H1 (cell line): ENCODE measurements around the gene FGGY. TPM values are rescaled to one million over a fixed set of nuclear protein-coding genes. Genes with fewer than 3 reads are reported as not detected.

Experiments
- CTCF ChIA-PET: fragments of 300-600 bp; sonication (Branson Sonifier 250); formaldehyde crosslinking; loops from one replicate; lab custom pipeline; 2021; ENCODE audit not compliant: partially characterized antibody; lab: Charles Lee
- POLR2A ChIA-PET: fragments of 300-600 bp; sonication (Branson Sonifier 250); formaldehyde crosslinking; loops from one replicate; lab custom pipeline; 2021; ENCODE audit warnings: inconsistent platforms; ENCODE audit not compliant: partially characterized antibody; lab: Charles Lee
- DNase-seq, 2 experiments: peaks; one replicate each; pipeline versions ENCODE4 v3.0.0 to v3.0.0-alpha.2; 2010 to 2022; ENCODE audit warnings: low spot score in 2 of 2, low read depth in 1 of 2, mixed read lengths in 1 of 2
- FAIRE-seq: peaks from 2 replicates; lab custom pipeline; 2011; peaks lifted over from hg19 to GRCh38; lab: Jason Lieb, UNC
- H2AFZ ChIP-seq: 2 replicates; pipeline ENCODE4 v1.8.1; 2012; ENCODE audit warnings: low read length, inconsistent platforms
- H2AK5ac ChIP-seq: 2 replicates; pipeline ENCODE4 v1.6.1; 2013; ENCODE audit warnings: low read depth, low read length
- H2BK120ac ChIP-seq: replicated peaks from 2 replicates; pipeline ENCODE3; 2013; ENCODE audit warnings: low read depth, low read length, inconsistent platforms
- H2BK12ac ChIP-seq: 2 replicates; pipeline ENCODE4 v1.6.1; 2013; ENCODE audit warnings: low read depth, low read length
- H2BK15ac ChIP-seq: 2 replicates; pipeline ENCODE4 v1.6.1; 2013; ENCODE audit warnings: low read length
- H2BK20ac ChIP-seq: 2 replicates; pipeline ENCODE4 v1.6.1; 2013; ENCODE audit warnings: low read length
- H2BK5ac ChIP-seq: 2 replicates; pipeline ENCODE4 v1.6.1; 2013; ENCODE audit warnings: low read depth, low read length
- H3K14ac ChIP-seq: 2 replicates; pipeline ENCODE4 v1.6.1; 2013; ENCODE audit warnings: inconsistent platforms; ENCODE audit not compliant: insufficient read length
- H3K18ac ChIP-seq: 2 replicates; pipeline ENCODE4 v1.6.1; 2013; ENCODE audit warnings: low read length; ENCODE audit errors: extremely low read depth
- H3K23ac ChIP-seq: 2 replicates; pipeline ENCODE4 v1.6.1; 2013; ENCODE audit warnings: inconsistent platforms; ENCODE audit not compliant: insufficient read length
- H3K23me2 ChIP-seq: 2 replicates; pipeline ENCODE4 v1.6.1; 2013; ENCODE audit warnings: low read depth, low read length
- H3K27ac ChIP-seq: 2 replicates; pipeline ENCODE4 v1.6.1; 2011; ENCODE audit warnings: low read depth, low read length, inconsistent platforms
- H3K27me3 ChIP-seq, 4 experiments: replicated peaks in 1 of 4; 1 replicate in 1 of 4; 2 replicates in 3 of 4; pipeline versions ENCODE4 v1.6.1 to v1.8.1; 2011 to 2013; ENCODE audit warnings: low read length in 3 of 4, mild to moderate bottlenecking in 3 of 4, inconsistent platforms in 2 of 4, mixed read lengths in 2 of 4, moderate library complexity in 1 of 4; ENCODE audit not compliant: control insufficient read depth in 3 of 4, insufficient read depth in 3 of 4; ENCODE audit errors: extremely low read depth in 1 of 4
- H3K36me3 ChIP-seq, 4 experiments: 2 replicates each; pipeline versions ENCODE4 v1.6.1 to v1.8.1; 2011 to 2013; ENCODE audit warnings: mild to moderate bottlenecking in 4 of 4, low read length in 3 of 4, moderate library complexity in 2 of 4, control low read depth in 1 of 4, inconsistent platforms in 1 of 4; ENCODE audit not compliant: insufficient read depth in 4 of 4, control insufficient read depth in 2 of 4
- H3K4ac ChIP-seq: replicated peaks from 2 replicates; pipeline ENCODE3; 2013; ENCODE audit warnings: low read length, low read depth, mixed read lengths, inconsistent platforms; ENCODE audit not compliant: insufficient read length
- H3K4me1 ChIP-seq, 4 experiments: replicated peaks in 1 of 4; 1 replicate in 1 of 4; 2 replicates in 3 of 4; pipeline versions ENCODE4 v1.6.1 to v1.8.1; 2011 to 2013; ENCODE audit warnings: low read length in 3 of 4, inconsistent platforms in 2 of 4, mixed read lengths in 1 of 4; ENCODE audit not compliant: insufficient read depth in 4 of 4, control insufficient read depth in 3 of 4
- H3K4me2 ChIP-seq, 2 experiments: 2 replicates each; pipeline versions ENCODE4 v1.6.1 to v1.8.1; 2011 to 2013; ENCODE audit warnings: low read depth in 2 of 2, low read length in 2 of 2, control low read depth in 1 of 2, inconsistent platforms in 1 of 2, mild to moderate bottlenecking in 1 of 2; ENCODE audit not compliant: insufficient read depth in 1 of 2
- H3K4me3 ChIP-seq, 4 experiments: fragments of 200-600, 300-600 bp in 1 of 4; sonication (generic), shearing (Covaris generic), sonication (Bioruptor Twin) in 1 of 4; 2 replicates each; pipeline versions ENCODE4 v1.5.1 to v1.8.1; 2011 to 2016; ENCODE audit warnings: low read length in 4 of 4, low read depth in 3 of 4, control low read depth in 2 of 4, inconsistent platforms in 2 of 4, mild to moderate bottlenecking in 2 of 4, mixed read lengths in 1 of 4, moderate library complexity in 1 of 4; ENCODE audit not compliant: insufficient read depth in 2 of 4; ENCODE audit errors: extremely low read depth in 1 of 4
- H3K56ac ChIP-seq: replicated peaks from 2 replicates; pipeline ENCODE3; 2013; ENCODE audit warnings: low read depth, mild to moderate bottlenecking, mixed read lengths, low read length, inconsistent platforms; ENCODE audit not compliant: insufficient read length
- H3K79me1 ChIP-seq: 2 replicates; pipeline ENCODE4 v1.6.1; 2013; ENCODE audit warnings: low read depth, low read length, control low read depth
- H3K79me2 ChIP-seq, 2 experiments: 2 replicates each; pipeline versions ENCODE4 v1.6.1 to v1.8.1; 2012 to 2013; ENCODE audit warnings: low read length in 2 of 2, mild to moderate bottlenecking in 2 of 2, inconsistent platforms in 1 of 2; ENCODE audit not compliant: insufficient read depth in 2 of 2, control insufficient read depth in 1 of 2
- H3K9ac ChIP-seq, 4 experiments: replicated peaks in 1 of 4; 1 replicate in 1 of 4; 2 replicates in 3 of 4; pipeline versions ENCODE4 v1.6.1 to v1.8.1; 2011 to 2013; ENCODE audit warnings: low read depth in 3 of 4, low read length in 3 of 4, control low read depth in 2 of 4, mild to moderate bottlenecking in 2 of 4, moderate library complexity in 2 of 4, inconsistent platforms in 1 of 4; ENCODE audit errors: extremely low read depth in 1 of 4
- H3K9me3 ChIP-seq, 2 experiments: 2 replicates each; pipeline versions ENCODE4 v1.6.1 to v1.8.1; 2012 to 2013; ENCODE audit warnings: mild to moderate bottlenecking in 2 of 2, moderate library complexity in 2 of 2, control low read depth in 1 of 2, inconsistent platforms in 1 of 2, low read depth in 1 of 2, low read length in 1 of 2, mixed read lengths in 1 of 2; ENCODE audit not compliant: insufficient read depth in 2 of 2
- H4K20me1 ChIP-seq, 2 experiments: replicated peaks in 1 of 2; 2 replicates each; pipeline versions ENCODE3 to v1.8.1; 2011 to 2013; ENCODE audit warnings: inconsistent platforms in 2 of 2, low read length in 2 of 2, mild to moderate bottlenecking in 1 of 2; ENCODE audit not compliant: insufficient read depth in 2 of 2, control insufficient read depth in 1 of 2
- H4K5ac ChIP-seq: 2 replicates; pipeline ENCODE4 v1.6.1; 2013; ENCODE audit warnings: low read length, low read depth, mixed read lengths, inconsistent platforms; ENCODE audit not compliant: insufficient read length
- H4K8ac ChIP-seq: 2 replicates; pipeline ENCODE4 v1.8.0; 2013; ENCODE audit warnings: mild to moderate bottlenecking, moderate library complexity, low read length, inconsistent platforms; ENCODE audit not compliant: insufficient read depth; ENCODE audit errors: extremely low read depth
- H4K91ac ChIP-seq: replicated peaks from 2 replicates; pipeline ENCODE3; 2013; ENCODE audit warnings: low read length, mixed read lengths, inconsistent platforms; ENCODE audit not compliant: insufficient read length
- ASH2L ChIP-seq: fragments of 200-600, 300-600 bp; sonication (generic); IDR thresholded peaks from one replicate; pipeline ENCODE4 v1.7.1; 2017; ENCODE audit warnings: low read length
- BCL11A ChIP-seq, 2 experiments: IDR thresholded peaks; one replicate each; pipeline ENCODE4 v1.6.1; 2011; ENCODE audit warnings: low read depth in 2 of 2, low read length in 2 of 2, mild to moderate bottlenecking in 2 of 2
- EP300 ChIP-seq, 2 experiments: IDR thresholded peaks; 1 replicate in 1 of 2; 2 replicates in 1 of 2; pipeline ENCODE4 v1.6.1; 2011 to 2012; ENCODE audit warnings: low read depth in 2 of 2, low read length in 2 of 2, mild to moderate bottlenecking in 2 of 2, borderline replicate concordance in 1 of 2, inconsistent platforms in 1 of 2, moderate library complexity in 1 of 2
- FOSL1 ChIP-seq: IDR thresholded peaks from 2 replicates; pipeline ENCODE4 v1.6.1; 2011; ENCODE audit warnings: mild to moderate bottlenecking, low read depth, low read length, moderate library complexity; ENCODE audit not compliant: insufficient read depth
- NRF1 ChIP-seq: IDR thresholded peaks from 2 replicates; pipeline ENCODE4 v1.6.1; 2011; ENCODE audit warnings: mild to moderate bottlenecking, low read depth, low read length, improper control_type of control experiment
- POLR2AphosphoS5 ChIP-seq: IDR thresholded peaks from 2 replicates; pipeline ENCODE4 v1.6.1; 2011; ENCODE audit warnings: low read depth, low read length
- RNF2 ChIP-seq: fragments of 200-900, 300-1000 bp; sonication (generic); IDR thresholded peaks from 2 replicates; pipeline ENCODE4 v1.7.1; 2016; ENCODE audit warnings: borderline replicate concordance, low read depth, mild to moderate bottlenecking, antibody characterized with exemption, low read length; ENCODE audit not compliant: poor library complexity, severe bottlenecking; ENCODE audit errors: missing control alignments
- RXRA ChIP-seq: IDR thresholded peaks from 2 replicates; pipeline ENCODE4 v1.6.1; 2011; ENCODE audit warnings: low read depth, mild to moderate bottlenecking, low read length, moderate library complexity; ENCODE audit not compliant: insufficient read depth
- SIRT6 ChIP-seq: IDR thresholded peaks from one replicate; pipeline ENCODE4 v1.7.1; 2012; ENCODE audit warnings: low read length, inconsistent platforms
- SIX5 ChIP-seq: IDR thresholded peaks from 2 replicates; pipeline ENCODE4 v1.6.1; 2011; ENCODE audit warnings: mild to moderate bottlenecking, low read depth, low read length
- TAF7 ChIP-seq: optimal IDR thresholded peaks from 2 replicates; pipeline ENCODE3; 2011; ENCODE audit warnings: low read depth, mild to moderate bottlenecking, inconsistent platforms, low read length, moderate library complexity, borderline replicate concordance
- TEAD4 ChIP-seq: IDR thresholded peaks from 2 replicates; pipeline ENCODE4 v1.6.1; 2012; ENCODE audit warnings: low read depth, low read length, inconsistent platforms, mixed read lengths
- ZNF274 ChIP-seq: IDR thresholded peaks from 2 replicates; pipeline ENCODE4 v1.7.0; 2012; ENCODE audit warnings: low read length, borderline replicate concordance; ENCODE audit errors: extremely low read depth
- WGBS, 2 experiments: shearing (Covaris generic) in 1 of 2; methylation state at CpG; one replicate each; pipeline versions ENCODE4 v1.1.6 to v1.1.7; 2013 to 2015; ENCODE audit warnings: low lambda C conversion rate in 2 of 2, mixed read lengths in 2 of 2, inconsistent platforms in 1 of 2, low coverage in 1 of 2, missing lambda C conversion rate in 1 of 2; ENCODE audit not compliant: insufficient replicate concordance in 2 of 2, insufficient coverage in 1 of 2, insufficient read length in 1 of 2; ENCODE audit errors: extremely low coverage in 1 of 2, missing lambda C conversion rate in 1 of 2; 5-methylcytosine and 5-hydroxymethylcytosine counted together
- polyA plus RNA-seq, 7 experiments: library from polyadenylated mRNA; depleted of rRNA in 3 of 7; stranded (reverse) in 5 of 7; unstranded in 2 of 7; fragments of >200 nt in 5 of 7; fragments of 200-250 nt in 2 of 7; gene quantifications; 1 replicate in 5 of 7; 2 replicates in 1 of 7; 4 replicates in 1 of 7; pipeline versions ENCODE4 v1.2.1 to v1.2.3, GENCODE V29; 2011 to 2013; ENCODE audit warnings: missing spikeins in 2 of 7, mixed read lengths in 2 of 7
- total RNA-seq: library from RNA; stranded (reverse); fragmentation: NEBNext Ultra II Directional; extraction: Animal tissue kit (Norgen Biotek cat#: 25700); gene quantifications from 2 replicates; pipeline ENCODE4 v1.2.1, GENCODE V29; 2021

The FGGY gene
- total and polyA plus RNA-seq, 2 of the 8 experiments (the other 6 are each of a cell fraction or from before 2014, with no cell fraction given): 10.3 to 12.5 TPM

DNA sequence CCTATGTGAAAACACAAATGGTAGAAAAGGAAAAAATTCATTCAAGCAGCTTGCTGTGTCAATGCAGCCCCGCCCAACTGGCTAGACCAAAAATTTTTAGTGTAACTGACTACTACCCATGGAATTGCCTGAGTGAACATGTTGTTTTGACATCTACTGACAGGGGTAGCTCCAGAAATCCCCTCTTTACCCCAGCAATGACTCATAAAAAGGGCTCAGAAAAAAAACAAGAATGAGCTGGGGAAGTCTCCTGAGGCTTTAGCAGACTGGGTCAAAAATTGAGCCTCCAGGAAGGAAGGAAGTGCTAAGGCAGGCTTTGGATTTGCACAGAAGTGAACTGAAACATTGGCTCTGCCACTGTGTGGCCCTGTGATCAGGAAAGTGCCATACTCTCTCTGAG, 24.4 kb upstream of the FGGY start:
- no peak overlapping the region for H2BK20ac ChIP-seq
- H2BK15ac ChIP-seq: no peak overlapping the region
- H3K27ac ChIP-seq: no peak overlapping the region

More for the DNA sequence above, 24.4 kb upstream of the FGGY start:
- 100% methylated on average over 1 of the region's 1 CpG; no CpG with 5 or more reads in 1 of the 2 experiments for WGBS, 2 experiments
- Histone ChIP-seq H2BK5ac (no peak overlapping the region), H3K56ac (no peak overlapping the region), H3K4me2 (no peak overlapping the region), H4K8ac (no peak overlapping the region), H3K4ac (no peak overlapping the region), H3K14ac (no peak overlapping the region), H3K9ac (no peak overlapping the region), H3K4me3 (no peak overlapping the region), H3K4me1 (no peaks in the 10 kb centered on the region), H3K79me2 (no peaks in the 10 kb centered on the region), H4K5ac (no peak overlapping the region), H3K36me3 (no peaks in the 10 kb centered on the region), H3K23me2 (no peaks in the 10 kb centered on the region), H3K27me3 (no peaks in the 10 kb centered on the region), H3K79me1 (no peaks in the 10 kb centered on the region), H3K23ac (no peak overlapping the region), H4K91ac (no peak overlapping the region), H3K18ac (no peak overlapping the region), H3K9me3 (no peaks in the 10 kb centered on the region), H2BK12ac (no peak overlapping the region), H2AK5ac (no peak overlapping the region), H2BK120ac (no peak overlapping the region), H2AFZ (no peak overlapping the region), H4K20me1 (no peaks in the 10 kb centered on the region)
- DNase-seq (no peak), FAIRE-seq (no peak)
- TF ChIP-seq NRF1: no peak
- no peak for TF ChIP-seq ZNF274
- no peak for TF ChIP-seq ASH2L
- TF ChIP-seq FOSL1: no peak
- TF ChIP-seq POLR2AphosphoS5: no peak
- no peak for TF ChIP-seq EP300 (IDR thresholded peaks at IDR 0.05; ENCODE audit: borderline replicate concordance in 1 of 2, low read depth in 2 of 2, low read length in 2 of 2)
- TF ChIP-seq TEAD4: no peak
- TF ChIP-seq RNF2: no peak
- no peak for TF ChIP-seq SIRT6
- TF ChIP-seq RXRA: no peak
- no peak for TF ChIP-seq TAF7
- no peak for TF ChIP-seq BCL11A (IDR thresholded peaks at IDR 0.05; ENCODE audit: low read depth in 2 of 2, low read length in 2 of 2)
- TF ChIP-seq SIX5: no peak
- ChIA-PET CTCF (interaction anchor here (1.0 kb wide), 1 partner anchor 431 kb away, joined by 3 read pairs; no protein-coding TSS in a partner anchor), POLR2A (no interaction called here)
